Endodermal cell (in vitro differentiated cells): ENCODE data around the gene USP54. TPM values are rescaled to one million over a fixed set of nuclear protein-coding genes. Genes with fewer than 3 reads are reported as not detected.

Source experiments
- DNase-seq: peaks from one replicate; pipeline ENCODE4 v3.0.0-alpha.2; 2017
- H3K27ac ChIP-seq: 2 replicates; pipeline ENCODE4 v1.5.1; 2013; ENCODE audit warnings: mild to moderate bottlenecking, low read depth, low read length, moderate library complexity
- H3K27me3 ChIP-seq: 2 replicates; pipeline ENCODE4 v1.6.1; 2013; ENCODE audit warnings: mild to moderate bottlenecking, low read length, moderate library complexity; ENCODE audit not compliant: insufficient read depth, control insufficient read depth, poor library complexity, severe bottlenecking
- H3K36me3 ChIP-seq: 2 replicates; pipeline ENCODE4 v1.7.0; 2013; ENCODE audit warnings: mild to moderate bottlenecking, low read length, moderate library complexity; ENCODE audit not compliant: control insufficient read depth, insufficient read depth
- H3K4me1 ChIP-seq: one replicate; pipeline ENCODE4 v1.7.0; 2013; ENCODE audit warnings: low read length; ENCODE audit not compliant: control insufficient read depth, insufficient read depth
- H3K4me3 ChIP-seq: 2 replicates; pipeline ENCODE4 v1.5.1; 2013; ENCODE audit warnings: mild to moderate bottlenecking, low read length, moderate library complexity
- H3K9ac ChIP-seq: 2 replicates; pipeline ENCODE4 v1.6.1; 2013; ENCODE audit warnings: mild to moderate bottlenecking, low read length, moderate library complexity; ENCODE audit not compliant: poor library complexity, severe bottlenecking; ENCODE audit errors: extremely low read depth
- H3K9me3 ChIP-seq: 2 replicates; pipeline ENCODE4 v1.6.1; 2013; ENCODE audit warnings: mild to moderate bottlenecking, low read length, moderate library complexity; ENCODE audit not compliant: control insufficient read depth
- H3K27ac Mint-ChIP-seq: 2 replicates; pipeline ENCODE4 v1.8.0; 2020; ENCODE audit warnings: mixed read lengths
- H3K27me3 Mint-ChIP-seq: 2 replicates; pipeline ENCODE4 v1.8.0; 2021; ENCODE audit warnings: mild to moderate bottlenecking, mixed read lengths; ENCODE audit not compliant: insufficient read depth
- H3K36me3 Mint-ChIP-seq: 2 replicates; pipeline ENCODE4 v1.8.0; 2020; ENCODE audit warnings: low read depth, mixed read lengths
- H3K4me1 Mint-ChIP-seq: 2 replicates; pipeline ENCODE4 v1.8.0; 2020; ENCODE audit warnings: mixed read lengths
- H3K4me3 Mint-ChIP-seq: 2 replicates; pipeline ENCODE4 v1.8.0; 2020; ENCODE audit warnings: mild to moderate bottlenecking, moderate library complexity, mixed read lengths
- H3K9me3 Mint-ChIP-seq: 2 replicates; pipeline ENCODE4 v1.8.0; 2020; ENCODE audit warnings: mild to moderate bottlenecking, mixed read lengths
- WGBS, 2 experiments: methylation state at CpG; one replicate each; pipeline versions ENCODE4 v1.1.5 to v1.1.7; 2013; ENCODE audit warnings: missing lambda C conversion rate in 2 of 2, mixed read lengths in 1 of 2; ENCODE audit not compliant: insufficient coverage in 1 of 2, insufficient read length in 1 of 2; 5-methylcytosine and 5-hydroxymethylcytosine counted together
- total RNA-seq, 2 donors: library from RNA; stranded (reverse); fragmentation: NEBNext Ultra II Directional in 1 of 2; extraction: Animal tissue kit (Norgen Biotek cat#: 25700) in 1 of 2; gene quantifications; 2 replicates in 1 of 2; 3 replicates in 1 of 2; pipeline ENCODE4 v1.2.1, GENCODE V29; 2021
- TF ChIP-seq, protein P1 (sequence below): fragments of 200-600 bp; sonication (generic); conservative IDR thresholded peaks from 2 replicates; pipeline ENCODE4 v1.5.0; 2021; ENCODE audit warnings: antibody characterized with exemption, mild to moderate bottlenecking

Gene USP54
- total RNA-seq, 2 donors from 2014 or later, result 89.5 to 110 TPM

DNA sequence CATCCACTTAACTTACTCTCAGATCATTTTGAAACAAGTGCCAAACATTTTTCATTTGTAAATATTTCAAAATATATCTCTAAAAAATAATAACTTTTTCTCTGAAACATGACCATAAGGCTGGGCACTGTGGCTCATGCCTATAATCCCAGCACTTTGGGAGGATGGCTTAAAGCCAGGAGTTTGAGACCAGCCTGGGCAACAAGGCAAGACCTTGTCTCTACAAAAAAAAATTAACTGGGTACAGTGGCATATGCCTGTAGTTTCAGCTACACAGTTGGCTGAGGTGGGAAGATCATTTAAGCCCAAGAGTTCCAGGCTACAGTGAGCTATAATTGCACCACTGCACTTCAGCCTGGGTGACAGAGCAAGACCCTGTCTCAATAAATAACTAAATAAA is 36.4 kb downstream of the USP54 start:
- Histone ChIP-seq H3K27me3 (no peaks in the 10 kb centered on the region), H3K36me3 (peaks cover 39% of the 10 kb centered on the region), H3K27ac (no peak overlapping the region), H3K4me1 (peaks cover 16% of the 10 kb centered on the region), H3K9me3 (no peaks in the 10 kb centered on the region), H3K4me3 (no peak overlapping the region), H3K9ac (no peak overlapping the region)
- TF ChIP-seq, protein P1, sequence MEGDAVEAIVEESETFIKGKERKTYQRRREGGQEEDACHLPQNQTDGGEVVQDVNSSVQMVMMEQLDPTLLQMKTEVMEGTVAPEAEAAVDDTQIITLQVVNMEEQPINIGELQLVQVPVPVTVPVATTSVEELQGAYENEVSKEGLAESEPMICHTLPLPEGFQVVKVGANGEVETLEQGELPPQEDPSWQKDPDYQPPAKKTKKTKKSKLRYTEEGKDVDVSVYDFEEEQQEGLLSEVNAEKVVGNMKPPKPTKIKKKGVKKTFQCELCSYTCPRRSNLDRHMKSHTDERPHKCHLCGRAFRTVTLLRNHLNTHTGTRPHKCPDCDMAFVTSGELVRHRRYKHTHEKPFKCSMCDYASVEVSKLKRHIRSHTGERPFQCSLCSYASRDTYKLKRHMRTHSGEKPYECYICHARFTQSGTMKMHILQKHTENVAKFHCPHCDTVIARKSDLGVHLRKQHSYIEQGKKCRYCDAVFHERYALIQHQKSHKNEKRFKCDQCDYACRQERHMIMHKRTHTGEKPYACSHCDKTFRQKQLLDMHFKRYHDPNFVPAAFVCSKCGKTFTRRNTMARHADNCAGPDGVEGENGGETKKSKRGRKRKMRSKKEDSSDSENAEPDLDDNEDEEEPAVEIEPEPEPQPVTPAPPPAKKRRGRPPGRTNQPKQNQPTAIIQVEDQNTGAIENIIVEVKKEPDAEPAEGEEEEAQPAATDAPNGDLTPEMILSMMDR, result no peak
- no peaks in the 10 kb centered on the region for H3K27me3 Mint-ChIP-seq
- H3K4me3 Mint-ChIP-seq, result no peak overlapping the region
- no peaks in the 10 kb centered on the region for H3K9me3 Mint-ChIP-seq
- DNase-seq, result no peak
- peaks cover 31% of the 10 kb centered on the region for H3K36me3 Mint-ChIP-seq
- H3K27ac Mint-ChIP-seq, result no peak overlapping the region
- H3K4me1 Mint-ChIP-seq, result peaks cover 18% of the 10 kb centered on the region

DNA sequence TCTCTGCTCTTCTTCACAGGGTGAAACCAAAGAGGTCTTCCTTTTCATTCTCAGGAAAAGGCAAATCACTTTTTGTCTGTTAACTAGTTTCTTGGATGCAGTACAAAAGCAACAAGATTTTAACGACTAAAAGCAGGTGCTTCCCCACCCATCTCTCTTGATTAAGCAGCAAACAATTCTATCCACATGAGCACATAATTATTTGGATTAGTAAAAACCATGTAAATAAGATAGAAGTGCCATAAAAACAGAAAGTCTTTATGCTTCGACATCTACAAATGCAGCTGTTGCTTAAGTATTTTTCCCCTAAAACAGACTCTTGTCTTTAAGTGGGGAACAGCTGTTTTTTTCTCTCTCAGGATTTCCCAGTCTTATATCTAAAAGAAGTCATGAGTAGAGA is 37.4 kb downstream of the USP54 start:
- peak overlapping the region; percentile 4 for H3K9ac ChIP-seq
- peak overlapping the region; percentile 27 for H3K4me3 ChIP-seq
- Mint-ChIP-seq H3K9me3 (peaks cover 2% of the 10 kb centered on the region), H3K27me3 (no peaks in the 10 kb centered on the region), H3K4me3 (no peak overlapping the region), H3K36me3 (peaks cover 35% of the 10 kb centered on the region), H3K4me1 (peaks cover 18% of the 10 kb centered on the region), H3K27ac (no peak overlapping the region)
- peaks cover 45% of the 10 kb centered on the region for H3K36me3 ChIP-seq
- TF ChIP-seq, protein P1, result no peak
- no peak for DNase-seq
- peaks cover 16% of the 10 kb centered on the region for H3K4me1 ChIP-seq
- H3K27ac ChIP-seq, result peak overlapping the region; percentile 70
- H3K9me3 ChIP-seq, result no peaks in the 10 kb centered on the region
- H3K27me3 ChIP-seq, result no peaks in the 10 kb centered on the region
- WGBS, 2 experiments, result 90 to 100% methylated on average over 1 to 2 of the region's 2 CpGs

DNA sequence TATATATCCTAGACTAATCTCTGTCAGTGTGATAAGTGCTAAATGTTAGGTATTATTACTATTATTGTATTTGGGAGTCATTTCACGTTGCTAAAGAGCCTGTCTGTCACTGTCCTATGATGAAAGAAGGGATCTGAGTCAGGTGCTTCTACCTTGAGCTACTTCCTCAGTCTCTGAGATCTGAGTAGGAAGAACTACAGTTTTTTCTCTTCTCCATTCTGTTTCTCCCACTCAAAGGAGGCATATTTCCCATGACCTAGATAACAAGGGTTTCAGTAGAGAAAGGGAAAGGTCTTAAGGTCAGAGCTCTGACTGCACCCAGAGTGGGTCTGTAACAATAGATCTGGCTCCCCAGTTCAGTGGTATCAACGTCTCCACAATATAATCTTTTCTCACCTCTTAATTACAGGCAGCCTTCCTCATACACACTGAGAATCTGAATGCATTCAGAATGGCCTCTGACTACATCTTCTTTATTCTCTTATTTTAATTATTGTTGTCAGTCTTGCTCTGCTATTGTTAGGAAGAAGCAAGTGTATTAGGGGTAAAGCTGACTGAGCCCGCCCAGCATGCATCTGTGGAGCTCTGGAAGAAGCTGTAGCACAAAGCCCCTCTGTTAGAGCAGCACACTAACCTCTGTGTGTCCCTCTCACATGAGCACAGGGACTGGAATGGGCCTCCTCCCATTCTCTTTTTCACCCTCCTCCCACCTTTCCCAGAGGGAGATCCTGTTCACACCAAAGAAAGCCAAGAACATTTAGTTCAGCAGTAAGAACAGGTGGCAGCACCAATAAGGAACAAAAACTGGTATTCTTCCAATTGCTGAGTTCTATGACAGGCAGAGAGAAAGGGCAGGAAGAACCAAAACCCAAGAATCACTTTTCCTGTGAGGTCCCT is 38.1 kb downstream of the USP54 start:
- H3K36me3 Mint-ChIP-seq, result peaks cover 37% of the 10 kb centered on the region
- H3K27ac Mint-ChIP-seq, result peak overlapping the region; percentile 59
- H3K9ac ChIP-seq, result peak overlapping the region; percentile 4
- no peaks in the 10 kb centered on the region for H3K27me3 Mint-ChIP-seq
- peak overlapping the region; percentile 70 for H3K27ac ChIP-seq
- peaks cover 16% of the 10 kb centered on the region for H3K4me1 ChIP-seq
- no peaks in the 10 kb centered on the region for H3K27me3 ChIP-seq
- TF ChIP-seq, protein P1, result no peak
- peaks cover 18% of the 10 kb centered on the region for H3K4me1 Mint-ChIP-seq
- WGBS, 2 experiments, result 58 to 75% methylated on average over 2 to 3 of the region's 3 CpGs
- DNase-seq, result peak; percentile 49
- peak overlapping the region; percentile 27 for H3K4me3 ChIP-seq
- peaks cover 2% of the 10 kb centered on the region for H3K9me3 Mint-ChIP-seq
- peaks cover 39% of the 10 kb centered on the region for H3K36me3 ChIP-seq
- no peaks in the 10 kb centered on the region for H3K9me3 ChIP-seq
- no peak overlapping the region for H3K4me3 Mint-ChIP-seq
